GM18517 (cell line): ENCODE results near the gene THSD7B.
"Not testable (repeated sequence)": the region's sequence is repeated elsewhere in the genome, so short reads cannot be mapped to it uniquely, and the experiment has no call there.

ENCODE experiments used
- ATAC-seq: cut with Tn5 transposase; IDR thresholded peaks from one replicate; pipeline ENCODE4 v1.9.1; 2021; ENCODE audit warnings: mild to moderate bottlenecking, moderate library complexity; ENCODE audit not compliant: unreplicated experiment

Gene THSD7B

GRCh38 chr2:137672989-137673552 lies 907.7 kb downstream of the THSD7B start:
- no peak for ATAC-seq

GRCh38 chr2:137674991-137675390 lies 909.6 kb downstream of the THSD7B start:
- no peak for ATAC-seq

GRCh38 chr2:137675584-137676327 lies 910.4 kb downstream of the THSD7B start:
- no peak for ATAC-seq

- no peak for ATAC-seq
Measured at GRCh38 chr2:137676346-137676745, 911.0 kb downstream of the THSD7B start.

- ATAC-seq, result no peak
Measured at GRCh38 chr2:137677466-137677865, 912.1 kb downstream of the THSD7B start.

- ATAC-seq, result no peak
Measured at GRCh38 chr2:137689549-137689948, 924.2 kb downstream of the THSD7B start.

DNA sequence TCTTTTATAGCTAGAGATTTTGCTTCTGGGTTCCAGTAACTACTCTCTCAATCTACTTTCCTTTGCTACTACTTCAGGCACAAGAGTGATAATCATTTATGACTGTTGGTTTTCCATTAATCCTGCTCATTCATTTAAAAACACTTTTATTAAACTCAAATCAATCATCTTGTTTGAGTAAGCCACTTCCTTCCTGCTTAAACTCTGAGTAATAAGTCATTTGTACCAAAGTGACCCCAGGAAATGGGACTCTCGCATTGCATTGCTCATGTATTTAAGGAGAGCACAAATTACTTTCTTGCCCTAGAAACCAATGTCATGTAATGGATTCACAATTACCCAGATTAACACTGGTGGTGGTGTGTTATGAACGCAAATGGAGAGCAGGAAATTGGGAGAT lies 928.2 kb downstream of the THSD7B start:
- no peak for ATAC-seq

GRCh38 chr2:137696916-137697315 lies 931.6 kb downstream of the THSD7B start:
- no peak for ATAC-seq

DNA sequence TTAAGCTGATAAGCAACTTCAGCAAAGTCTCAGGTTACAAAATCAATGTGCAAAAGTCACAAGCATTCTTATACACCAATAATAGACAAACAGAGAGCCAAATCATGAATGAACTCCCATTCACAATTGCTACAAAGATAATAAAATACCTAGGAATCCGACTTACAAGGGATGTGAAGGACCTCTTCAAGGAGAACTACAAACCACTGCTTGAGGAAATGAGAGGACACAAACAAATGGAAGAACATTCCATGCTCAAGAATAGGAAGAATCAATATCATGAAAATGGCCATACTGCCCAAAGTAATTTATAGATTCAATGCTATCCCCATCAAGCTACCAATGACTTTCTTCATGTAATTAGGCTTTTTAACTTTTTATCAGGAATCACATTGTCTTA lies 934.9 kb downstream of the THSD7B start:
- not testable (repeated sequence) for ATAC-seq

DNA sequence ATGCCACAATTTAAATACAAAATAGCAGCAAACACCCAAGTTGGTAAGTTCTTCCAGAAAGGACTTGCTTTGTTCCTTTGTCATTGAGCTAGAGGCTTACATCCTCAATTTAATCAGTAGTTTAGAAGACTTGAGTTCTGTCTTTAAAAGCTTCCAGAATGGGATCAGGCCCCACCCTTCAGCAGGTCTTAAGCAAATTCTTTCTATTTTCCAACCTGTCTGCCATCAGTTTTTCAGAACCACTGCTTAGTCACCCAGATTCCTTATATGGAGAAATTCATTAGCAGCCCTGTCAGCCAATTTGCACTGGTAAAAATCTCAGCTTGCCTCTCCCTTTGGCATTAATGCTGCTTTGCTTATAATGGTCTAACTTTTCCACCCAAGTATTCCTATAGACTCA lies 935.3 kb downstream of the THSD7B start:
- ATAC-seq, result no peak

DNA sequence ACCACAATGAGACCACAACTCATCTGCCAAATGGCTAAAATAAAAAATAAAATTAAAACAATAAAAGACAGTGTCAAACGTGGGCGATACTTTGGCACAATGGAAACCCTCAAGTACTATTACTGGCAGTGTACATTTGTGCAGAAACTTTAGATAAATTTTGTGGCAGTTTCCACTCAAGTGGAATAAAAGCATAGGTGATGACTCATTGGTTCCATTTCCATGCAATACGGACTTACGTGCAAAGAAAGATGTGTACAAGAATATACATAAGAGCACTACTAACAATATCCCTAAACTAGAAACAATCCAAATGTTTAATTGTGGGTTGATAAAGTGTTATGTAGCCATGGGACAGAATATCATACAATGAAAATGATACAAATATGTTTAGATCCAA lies 940.0 kb downstream of the THSD7B start:
- ATAC-seq, result no peak

- no peak for ATAC-seq
Measured at GRCh38 chr2:137706786-137707613, 941.7 kb downstream of the THSD7B start.

GRCh38 chr2:137708311-137708710 lies 943.0 kb downstream of the THSD7B start:
- ATAC-seq, result no peak

- no peak for ATAC-seq
Measured at GRCh38 chr2:137715731-137716191, 950.4 kb downstream of the THSD7B start.

DNA sequence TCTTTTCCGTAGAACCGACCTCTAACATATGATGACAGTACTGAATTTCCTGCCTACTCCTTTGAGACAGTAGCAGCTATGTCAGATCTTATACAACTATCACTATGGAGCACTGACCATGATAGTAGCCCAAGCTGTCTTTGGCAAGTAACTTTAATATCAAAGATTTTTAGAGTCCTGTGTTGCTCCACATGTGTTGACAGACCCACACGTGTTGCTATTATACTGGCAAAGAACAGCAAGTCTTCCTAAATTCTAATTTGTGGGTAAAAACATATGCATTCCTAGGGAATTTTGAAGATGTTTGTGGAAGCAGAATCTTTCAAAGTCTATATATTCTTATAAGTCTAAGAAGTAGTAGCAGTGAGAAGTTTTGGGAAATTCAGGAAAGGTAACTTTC lies 953.4 kb downstream of the THSD7B start:
- no peak for ATAC-seq

GRCh38 chr2:137721733-137722132 lies 956.4 kb downstream of the THSD7B start:
- no peak for ATAC-seq

- no peak for ATAC-seq
Measured at GRCh38 chr2:137724912-137725311, 959.6 kb downstream of the THSD7B start.
